ENCODE results near the gene ATAD3C. TPM values are rescaled to one million over a fixed set of nuclear protein-coding genes. Genes with fewer than 3 reads are reported as not detected.

ATAD3C gene
- total and polyA plus RNA-seq, 10 of the 15 experiments (the other 5 are each of a cell fraction or from before 2014, with no cell fraction given) = 0.03 to 3.1 (median 0.86) TPM

DNA sequence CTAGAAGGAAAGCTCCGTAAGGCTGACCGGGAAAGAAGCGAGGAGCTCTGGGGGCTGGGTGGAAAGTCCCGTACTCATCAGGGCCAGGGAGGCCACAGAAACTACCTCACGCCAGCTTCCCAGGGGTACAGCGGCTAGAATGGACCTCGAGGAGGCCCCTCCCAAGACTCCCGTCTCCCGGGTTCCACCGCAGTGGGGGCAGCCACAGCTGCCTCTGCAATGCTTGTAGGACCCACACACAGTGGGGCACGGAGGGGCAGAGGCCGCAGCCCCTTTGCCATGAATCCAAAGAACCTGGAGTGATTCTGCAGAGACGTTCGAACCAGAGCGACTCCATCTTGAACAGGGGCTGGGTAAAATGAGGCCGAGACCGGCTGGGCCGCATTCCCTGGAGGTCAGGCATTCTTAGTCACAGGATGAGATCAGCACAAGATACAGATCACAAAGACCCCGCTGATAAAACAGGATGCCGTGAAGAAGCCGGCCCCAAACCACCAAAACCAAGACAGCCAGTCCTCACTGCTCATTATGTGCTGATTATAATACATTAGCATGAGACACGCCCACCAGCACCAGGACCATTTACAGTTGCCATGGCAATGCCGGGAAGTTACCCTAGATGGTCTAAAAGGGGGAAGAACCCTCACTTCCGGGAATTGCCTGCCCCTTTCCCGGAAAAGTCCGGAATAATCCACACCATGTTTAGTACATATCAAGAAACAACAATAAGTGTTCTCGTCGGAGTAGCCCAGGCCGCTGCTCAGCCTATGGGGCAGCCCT lies 26.8 kb upstream of the ATAD3C start (continued):
- TF ChIP-seq, protein P1, sequence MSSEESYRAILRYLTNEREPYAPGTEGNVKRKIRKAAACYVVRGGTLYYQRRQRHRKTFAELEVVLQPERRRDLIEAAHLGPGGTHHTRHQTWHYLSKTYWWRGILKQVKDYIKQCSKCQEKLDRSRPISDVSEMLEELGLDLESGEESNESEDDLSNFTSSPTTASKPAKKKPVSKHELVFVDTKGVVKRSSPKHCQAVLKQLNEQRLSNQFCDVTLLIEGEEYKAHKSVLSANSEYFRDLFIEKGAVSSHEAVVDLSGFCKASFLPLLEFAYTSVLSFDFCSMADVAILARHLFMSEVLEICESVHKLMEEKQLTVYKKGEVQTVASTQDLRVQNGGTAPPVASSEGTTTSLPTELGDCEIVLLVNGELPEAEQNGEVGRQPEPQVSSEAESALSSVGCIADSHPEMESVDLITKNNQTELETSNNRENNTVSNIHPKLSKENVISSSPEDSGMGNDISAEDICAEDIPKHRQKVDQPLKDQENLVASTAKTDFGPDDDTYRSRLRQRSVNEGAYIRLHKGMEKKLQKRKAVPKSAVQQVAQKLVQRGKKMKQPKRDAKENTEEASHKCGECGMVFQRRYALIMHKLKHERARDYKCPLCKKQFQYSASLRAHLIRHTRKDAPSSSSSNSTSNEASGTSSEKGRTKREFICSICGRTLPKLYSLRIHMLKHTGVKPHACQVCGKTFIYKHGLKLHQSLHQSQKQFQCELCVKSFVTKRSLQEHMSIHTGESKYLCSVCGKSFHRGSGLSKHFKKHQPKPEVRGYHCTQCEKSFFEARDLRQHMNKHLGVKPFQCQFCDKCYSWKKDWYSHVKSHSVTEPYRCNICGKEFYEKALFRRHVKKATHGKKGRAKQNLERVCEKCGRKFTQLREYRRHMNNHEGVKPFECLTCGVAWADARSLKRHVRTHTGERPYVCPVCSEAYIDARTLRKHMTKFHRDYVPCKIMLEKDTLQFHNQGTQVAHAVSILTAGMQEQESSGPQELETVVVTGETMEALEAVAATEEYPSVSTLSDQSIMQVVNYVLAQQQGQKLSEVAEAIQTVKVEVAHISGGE (CRISPR knock-in tag; IDR thresholded peaks at IDR 0.05) = peak; percentile 43; the same call in 1 of the 2 replicates
- peak; percentile 53; the same call in 1 of the 3 replicates for TF ChIP-seq POU2F2 (IDR thresholded peaks at IDR 0.05; ENCODE audit: borderline replicate concordance, low read depth, low read length)

DNA sequence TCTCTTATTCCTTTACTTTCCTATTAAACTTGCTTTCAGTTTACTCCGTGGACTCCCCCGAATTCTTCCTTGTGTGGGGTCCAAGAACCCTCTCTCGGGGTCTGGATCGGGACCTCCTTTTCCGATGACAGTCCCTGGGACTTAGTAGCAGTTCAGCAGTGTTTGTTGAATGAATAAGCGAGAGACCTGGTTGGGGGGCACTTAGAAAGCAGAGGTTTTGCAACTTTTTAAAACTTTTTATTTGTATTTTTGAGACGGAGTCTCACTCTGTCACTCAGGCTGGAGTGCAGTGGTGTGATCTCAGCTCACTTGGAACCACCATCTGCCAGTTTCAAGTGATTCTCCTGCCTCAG lies 26.3 kb upstream of the ATAD3C start:
- BruUV-seq (replicated peaks) = no TSS peak
- H3K4me1 ChIP-seq (ENCODE audit: control insufficient read depth, insufficient read depth, low read length) = peaks cover 19% of the 10 kb centered on the region
- intact Hi-C loops (cut with micrococcal nuclease; ENCODE audit: unreplicated experiment) = no loop called here
- in situ Hi-C loops (cut with MboI) = no loop called here
- H3K4me2 ChIP-seq (ENCODE audit: control insufficient read depth, insufficient read depth) = no peak overlapping the region
- H4K20me1 ChIP-seq (ENCODE audit: control insufficient read depth, insufficient read depth) = no peaks in the 10 kb centered on the region
- WGBS (ENCODE audit: insufficient coverage, insufficient replicate concordance, low lambda C conversion rate, missing lambda C conversion rate) = 83% methylated on average over 7 of the region's 7 CpGs
- no peaks in the 10 kb centered on the region for H3K36me3 ChIP-seq (ENCODE audit: control insufficient read depth in 2 of 2, insufficient read depth in 2 of 2, low read length in 1 of 2)
- FAIRE-seq = no peak
- no peak overlapping the region for H3K4me3 ChIP-seq
- RAD21 ChIA-PET (ENCODE audit: unreplicated experiment) = no interaction called here
- ATAC-seq = no peak
- H3K9ac ChIP-seq (ENCODE audit: control insufficient read depth, insufficient read depth, low read length) = no peak overlapping the region
- SMC1A ChIA-PET (ENCODE audit: uncharacterized antibody, unreplicated experiment) = no interaction called here
- H3K27ac ChIP-seq (ENCODE audit: control insufficient read depth, insufficient read depth) = no peak overlapping the region
- DNase-seq (ENCODE audit: low read depth, low spot score) = no peak
- CTCF ChIA-PET = no interaction called here
- H3K79me2 ChIP-seq (ENCODE audit: control insufficient read depth, insufficient read depth, low read length) = no peaks in the 10 kb centered on the region
- no peaks in the 10 kb centered on the region for H3K9me3 ChIP-seq (replicated peaks; ENCODE audit: control insufficient read depth, insufficient read depth, low read length)
- no peaks in the 10 kb centered on the region for H3K27me3 ChIP-seq (replicated peaks in 1 of 2; ENCODE audit: control insufficient read depth in 2 of 2, insufficient read depth in 2 of 2, low read length in 1 of 2)
- POLR2A ChIA-PET = interaction anchor here (0.9 kb wide), 1 partner anchor 14 kb away, joined by 4 read pairs; no protein-coding TSS in a partner anchor
- no peak overlapping the region for H2AFZ ChIP-seq (ENCODE audit: control insufficient read depth, low read depth, low read length)
- TF ChIP-seq NFXL1 (IDR thresholded peaks at IDR 0.05; ENCODE audit: borderline replicate concordance) = no peak
- TF ChIP-seq, protein P2, sequence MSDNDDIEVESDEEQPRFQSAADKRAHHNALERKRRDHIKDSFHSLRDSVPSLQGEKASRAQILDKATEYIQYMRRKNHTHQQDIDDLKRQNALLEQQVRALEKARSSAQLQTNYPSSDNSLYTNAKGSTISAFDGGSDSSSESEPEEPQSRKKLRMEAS (IDR thresholded peaks at IDR 0.05; ENCODE audit: low read depth, low read length) = no peak
- no peak for TF ChIP-seq BACH1 (IDR thresholded peaks at IDR 0.05; ENCODE audit: borderline replicate concordance)
- no peak for TF ChIP-seq NR2C2 (IDR thresholded peaks at IDR 0.05; ENCODE audit: borderline replicate concordance, control insufficient read depth, insufficient read length, low read depth)
- no peak for TF ChIP-seq HDAC6 (IDR thresholded peaks at IDR 0.05; ENCODE audit: unreplicated experiment)
- TF ChIP-seq, protein P3, sequence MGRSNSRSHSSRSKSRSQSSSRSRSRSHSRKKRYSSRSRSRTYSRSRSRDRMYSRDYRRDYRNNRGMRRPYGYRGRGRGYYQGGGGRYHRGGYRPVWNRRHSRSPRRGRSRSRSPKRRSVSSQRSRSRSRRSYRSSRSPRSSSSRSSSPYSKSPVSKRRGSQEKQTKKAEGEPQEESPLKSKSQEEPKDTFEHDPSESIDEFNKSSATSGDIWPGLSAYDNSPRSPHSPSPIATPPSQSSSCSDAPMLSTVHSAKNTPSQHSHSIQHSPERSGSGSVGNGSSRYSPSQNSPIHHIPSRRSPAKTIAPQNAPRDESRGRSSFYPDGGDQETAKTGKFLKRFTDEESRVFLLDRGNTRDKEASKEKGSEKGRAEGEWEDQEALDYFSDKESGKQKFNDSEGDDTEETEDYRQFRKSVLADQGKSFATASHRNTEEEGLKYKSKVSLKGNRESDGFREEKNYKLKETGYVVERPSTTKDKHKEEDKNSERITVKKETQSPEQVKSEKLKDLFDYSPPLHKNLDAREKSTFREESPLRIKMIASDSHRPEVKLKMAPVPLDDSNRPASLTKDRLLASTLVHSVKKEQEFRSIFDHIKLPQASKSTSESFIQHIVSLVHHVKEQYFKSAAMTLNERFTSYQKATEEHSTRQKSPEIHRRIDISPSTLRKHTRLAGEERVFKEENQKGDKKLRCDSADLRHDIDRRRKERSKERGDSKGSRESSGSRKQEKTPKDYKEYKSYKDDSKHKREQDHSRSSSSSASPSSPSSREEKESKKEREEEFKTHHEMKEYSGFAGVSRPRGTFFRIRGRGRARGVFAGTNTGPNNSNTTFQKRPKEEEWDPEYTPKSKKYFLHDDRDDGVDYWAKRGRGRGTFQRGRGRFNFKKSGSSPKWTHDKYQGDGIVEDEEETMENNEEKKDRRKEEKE (IDR thresholded peaks at IDR 0.05) = no peak
- no peak for TF ChIP-seq RELA (IDR thresholded peaks at IDR 0.05; ENCODE audit: borderline replicate concordance, partially characterized antibody)
- TF ChIP-seq ZNF24 (IDR thresholded peaks at IDR 0.05) = no peak
- TF ChIP-seq YBX1 (IDR thresholded peaks at IDR 0.05) = no peak
- TF ChIP-seq MYC (IDR thresholded peaks at IDR 0.05; ENCODE audit: insufficient read depth, insufficient read length, insufficient replicate concordance, low read length, severe bottlenecking) = no peak
- no peak for TF ChIP-seq TARDBP (IDR thresholded peaks at IDR 0.05; ENCODE audit: borderline replicate concordance)
- no peak for TF ChIP-seq ZSCAN29 (IDR thresholded peaks at IDR 0.05)

Measured in GM12878 (cell line).